ENCODE measurements around the gene STAMBPL1.

- TF ChIP-seq POLR2AphosphoS5 (IDR thresholded peaks at IDR 0.05; ENCODE audit: low read depth, low read length) (no peak), PAX5 (IDR thresholded peaks at IDR 0.05; ENCODE audit: insufficient read depth, low read length, severe bottlenecking) (no peak), POLR2A (IDR thresholded peaks at IDR 0.05; ENCODE audit: low read depth, low read length) (no peak), SPI1 (IDR thresholded peaks at IDR 0.05; ENCODE audit: low read depth, low read length) (no peak)
These were observed 28.1 kb downstream of the STAMBPL1 start for GRCh38 chr10:88908194-88908593.

Measured in GM12891 (cell line).